ENCODE results near the gene PLD5. TPM values are rescaled to one million over a fixed set of nuclear protein-coding genes. Genes with fewer than 3 reads are reported as not detected.

PLD5 gene
- total RNA-seq, 2 donors from 2014 or later = 1.8 TPM; not detected in 1

DNA sequence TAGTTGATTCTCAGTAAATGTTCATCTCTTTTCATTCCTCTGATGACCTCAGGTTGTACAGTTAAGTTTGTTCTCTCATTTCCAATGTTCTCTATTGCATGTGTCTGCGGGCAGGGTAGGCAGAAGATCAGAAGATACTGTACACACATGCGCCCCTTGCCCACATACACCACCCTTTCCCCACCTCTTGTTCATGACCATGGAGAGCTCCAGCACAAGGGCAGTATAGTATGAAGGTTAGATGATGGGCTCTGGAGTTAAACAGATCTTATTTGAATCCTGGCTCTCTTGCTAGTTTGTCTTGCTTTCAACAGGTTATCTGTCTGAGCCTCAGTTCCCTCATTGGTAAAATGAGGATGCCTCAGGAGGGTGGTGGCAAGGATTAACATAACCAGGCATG lies 17.8 kb upstream of the PLD5 start:
- no peaks in the 10 kb centered on the region for H3K36me3 ChIP-seq (replicated peaks in 1 of 2; ENCODE audit: insufficient read depth in 1 of 2, low read depth in 2 of 2)
- TF ChIP-seq POLR2A (IDR thresholded peaks at IDR 0.05) = no peak
- TF ChIP-seq, protein P1, sequence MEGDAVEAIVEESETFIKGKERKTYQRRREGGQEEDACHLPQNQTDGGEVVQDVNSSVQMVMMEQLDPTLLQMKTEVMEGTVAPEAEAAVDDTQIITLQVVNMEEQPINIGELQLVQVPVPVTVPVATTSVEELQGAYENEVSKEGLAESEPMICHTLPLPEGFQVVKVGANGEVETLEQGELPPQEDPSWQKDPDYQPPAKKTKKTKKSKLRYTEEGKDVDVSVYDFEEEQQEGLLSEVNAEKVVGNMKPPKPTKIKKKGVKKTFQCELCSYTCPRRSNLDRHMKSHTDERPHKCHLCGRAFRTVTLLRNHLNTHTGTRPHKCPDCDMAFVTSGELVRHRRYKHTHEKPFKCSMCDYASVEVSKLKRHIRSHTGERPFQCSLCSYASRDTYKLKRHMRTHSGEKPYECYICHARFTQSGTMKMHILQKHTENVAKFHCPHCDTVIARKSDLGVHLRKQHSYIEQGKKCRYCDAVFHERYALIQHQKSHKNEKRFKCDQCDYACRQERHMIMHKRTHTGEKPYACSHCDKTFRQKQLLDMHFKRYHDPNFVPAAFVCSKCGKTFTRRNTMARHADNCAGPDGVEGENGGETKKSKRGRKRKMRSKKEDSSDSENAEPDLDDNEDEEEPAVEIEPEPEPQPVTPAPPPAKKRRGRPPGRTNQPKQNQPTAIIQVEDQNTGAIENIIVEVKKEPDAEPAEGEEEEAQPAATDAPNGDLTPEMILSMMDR (IDR thresholded peaks at IDR 0.05) = no peak
- H3K27ac ChIP-seq = no peak overlapping the region
- H3K4me1 ChIP-seq = no peaks in the 10 kb centered on the region
- no peak for DNase-seq
- 66 to 73% methylated on average over 2 of the region's 2 CpGs for WGBS, 2 donors
- H3K4me3 ChIP-seq = no peak overlapping the region
- ATAC-seq = no peak
- H3K27me3 ChIP-seq = no peaks in the 10 kb centered on the region
- intact Hi-C loops (cut with DNase I) = no loop called here
- no peaks in the 10 kb centered on the region for H3K9me3 ChIP-seq

DNA sequence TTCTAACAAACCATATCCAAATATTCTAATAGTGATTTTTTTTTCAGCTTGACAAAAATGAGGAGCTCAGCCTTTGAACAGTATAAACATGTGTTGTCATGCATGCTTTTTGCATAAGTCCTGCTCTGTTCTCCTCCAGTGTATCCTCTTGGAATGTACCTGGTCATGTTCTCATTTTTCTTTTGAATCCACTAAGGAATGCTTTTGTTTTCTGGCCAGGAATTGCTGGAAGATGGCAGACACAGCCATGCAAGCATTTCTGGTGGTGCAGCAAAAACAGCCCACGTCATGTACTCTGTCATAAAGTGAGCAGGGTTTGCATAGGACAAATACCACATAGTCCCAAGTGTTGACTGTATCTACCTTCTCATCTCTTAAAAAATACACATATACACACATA lies 11.5 kb upstream of the PLD5 start:
- WGBS, 2 donors = 24 to 44% methylated on average over 1 of the region's 1 CpG
- Histone ChIP-seq H3K27me3 (no peaks in the 10 kb centered on the region), H3K4me1 (no peaks in the 10 kb centered on the region), H3K36me3 (replicated peaks in 1 of 2; ENCODE audit: insufficient read depth in 1 of 2, low read depth in 2 of 2) (no peaks in the 10 kb centered on the region), H3K9me3 (no peaks in the 10 kb centered on the region), H3K4me3 (no peak overlapping the region), H3K27ac (no peak overlapping the region)
- DNase-seq = no peak
- no peak for ATAC-seq
- TF ChIP-seq POLR2A (IDR thresholded peaks at IDR 0.05) = no peak
- TF ChIP-seq, protein P1 (IDR thresholded peaks at IDR 0.05) = no peak
- intact Hi-C loops (cut with DNase I) = no loop called here

DNA sequence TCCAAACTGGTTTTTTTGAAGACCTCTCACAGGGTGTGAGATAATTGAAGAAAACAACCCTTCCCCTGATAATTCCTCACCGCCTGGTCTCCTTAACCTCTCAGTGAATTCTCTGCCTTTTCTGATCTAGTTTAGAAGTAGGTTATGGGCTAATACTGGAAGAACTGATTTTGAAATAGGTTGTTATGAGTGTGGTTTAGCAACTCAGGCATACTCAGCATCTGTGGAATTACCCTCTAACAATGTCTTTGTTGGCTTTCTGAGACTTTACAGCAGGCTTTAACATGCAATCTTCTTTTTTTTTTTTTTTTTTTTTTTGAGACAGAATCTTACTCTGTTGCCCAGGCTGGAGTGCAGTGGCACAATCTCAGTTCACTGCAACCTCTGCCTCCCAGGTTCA lies 10.3 kb upstream of the PLD5 start:
- no peaks in the 10 kb centered on the region for H3K9me3 ChIP-seq

DNA sequence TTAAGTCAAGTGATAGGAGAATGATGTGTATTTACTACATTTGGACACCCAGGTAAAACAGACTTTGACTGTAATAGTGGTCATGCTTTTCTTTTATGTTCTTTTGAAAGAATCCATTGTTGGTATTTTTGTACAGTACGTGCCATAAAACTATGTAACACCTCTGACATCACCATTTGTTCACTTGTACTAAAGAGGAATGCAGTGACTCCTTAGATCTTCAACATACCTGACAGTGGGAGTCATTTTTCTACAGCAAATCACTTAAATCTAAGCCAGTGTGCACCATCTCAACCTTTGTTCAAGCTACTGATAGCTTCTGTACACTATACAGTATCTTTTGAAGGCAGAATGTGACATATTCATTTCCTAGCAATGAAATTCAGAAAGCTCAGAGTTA lies 6.3 kb upstream of the PLD5 start:
- peaks cover 0 to 4% of the 10 kb centered on the region in 2 donors for H3K27me3 ChIP-seq
- H3K36me3 ChIP-seq (replicated peaks in 1 of 2; ENCODE audit: insufficient read depth in 1 of 2, low read depth in 2 of 2) = no peaks in the 10 kb centered on the region
- intact Hi-C loops (cut with DNase I) = no loop called here
- no peak for ATAC-seq
- H3K4me1 ChIP-seq = no peaks in the 10 kb centered on the region
- no peak overlapping the region for H3K4me3 ChIP-seq
- WGBS, 2 donors = 28 to 56% methylated on average over 1 of the region's 1 CpG
- H3K9me3 ChIP-seq = no peaks in the 10 kb centered on the region
- DNase-seq = no peak
- no peak overlapping the region for H3K27ac ChIP-seq
- TF ChIP-seq, protein P1 (IDR thresholded peaks at IDR 0.05) = no peak
- TF ChIP-seq POLR2A (IDR thresholded peaks at IDR 0.05) = no peak

More for the DNA sequence above, 10.3 kb upstream of the PLD5 start:
- H3K4me1 ChIP-seq = no peaks in the 10 kb centered on the region
- no peak overlapping the region for H3K4me3 ChIP-seq
- no peak overlapping the region for H3K27ac ChIP-seq
- H3K27me3 ChIP-seq = no peaks in the 10 kb centered on the region
- 64 to 73% methylated on average over 1 of the region's 1 CpG for WGBS, 2 donors
- intact Hi-C loops (cut with DNase I) = no loop called here
- no peak for DNase-seq
- no peak for ATAC-seq
- no peaks in the 10 kb centered on the region for H3K36me3 ChIP-seq (replicated peaks in 1 of 2; ENCODE audit: insufficient read depth in 1 of 2, low read depth in 2 of 2)
- TF ChIP-seq, protein P1 (IDR thresholded peaks at IDR 0.05) = no peak
- no peak for TF ChIP-seq POLR2A (IDR thresholded peaks at IDR 0.05)

DNA sequence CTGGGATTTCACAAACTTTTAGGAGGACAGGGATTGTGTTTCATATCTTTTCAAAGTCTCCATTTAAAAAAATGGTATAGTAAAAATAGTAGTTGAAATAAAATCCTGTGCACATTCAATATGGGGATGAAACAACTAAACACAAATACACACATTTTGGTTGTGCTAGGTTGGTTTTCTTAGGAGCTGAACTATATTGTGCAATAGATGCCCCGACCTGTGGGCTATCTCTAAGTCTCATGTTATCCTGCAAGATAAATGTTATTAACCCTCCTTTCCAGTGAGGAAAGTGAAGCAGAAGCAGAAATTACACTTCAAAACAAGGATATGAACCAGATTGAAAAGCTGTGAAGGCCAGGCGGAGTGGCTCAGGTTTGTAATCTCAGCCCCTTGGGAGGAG lies 1.3 kb upstream of the PLD5 start:
- H3K36me3 ChIP-seq (replicated peaks in 1 of 2; ENCODE audit: insufficient read depth in 1 of 2, low read depth in 2 of 2) = no peaks in the 10 kb centered on the region
- TF ChIP-seq POLR2A (IDR thresholded peaks at IDR 0.05) = no peak
- TF ChIP-seq, protein P1 (IDR thresholded peaks at IDR 0.05) = no peak
- peaks cover 18% of the 10 kb centered on the region for H3K4me1 ChIP-seq
- no peak overlapping the region for H3K4me3 ChIP-seq
- intact Hi-C loops (cut with DNase I) = no loop called here
- ATAC-seq (no peak), DNase-seq (no peak)
- H3K27ac ChIP-seq = no peak overlapping the region
- no peaks in the 10 kb centered on the region for H3K9me3 ChIP-seq
- 54 to 60% methylated on average over 2 of the region's 2 CpGs for WGBS, 2 donors
- H3K27me3 ChIP-seq = peaks cover 0 to 23% of the 10 kb centered on the region in 2 donors

All from body of pancreas (tissue), 4 donors.